Thyroid gland (tissue), 4 donors: ENCODE measurements around the gene ZNF57.

Source experiments
- POLR2A ChIP-seq, 2 donors: fragments of 450-650 bp; IDR thresholded peaks; one replicate each; pipeline ENCODE4 v1.6.1; 2017; ENCODE audit warnings: antibody characterized with exemption in 2 of 2, mild to moderate bottlenecking in 2 of 2, moderate library complexity in 1 of 2
- TF ChIP-seq, protein P1 (sequence below), 6 experiments: fragments of 200-600 bp in 3 of 6; fragments of 450-650 bp in 3 of 6; sonication (generic) in 3 of 6; IDR thresholded peaks; one replicate each; pipeline ENCODE4 v1.5.1; 2016 to 2019; ENCODE audit warnings: antibody characterized with exemption in 6 of 6, mild to moderate bottlenecking in 2 of 6, inconsistent platforms in 1 of 6, moderate library complexity in 1 of 6

DNA sequence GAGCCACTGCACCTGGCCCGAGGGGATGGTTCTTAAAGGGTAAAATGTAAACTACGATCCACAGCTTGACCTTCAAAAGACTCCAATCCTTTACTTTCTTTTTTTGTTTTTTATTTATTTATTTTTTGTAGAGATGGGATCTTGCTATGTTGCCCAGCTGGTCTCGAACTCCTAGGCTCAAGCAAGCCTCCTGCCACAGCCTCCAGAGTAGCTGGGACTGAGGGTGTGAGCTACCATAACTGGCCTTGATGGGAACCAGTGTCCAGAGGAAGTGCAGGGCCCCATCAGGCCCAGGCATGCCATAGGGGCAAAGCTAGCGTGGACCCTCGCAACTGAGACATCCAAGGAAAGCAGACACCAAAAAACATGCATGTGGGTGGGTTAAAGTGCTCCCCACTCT is 62.4 kb downstream of the ZNF57 start:
- TF ChIP-seq, protein P1, sequence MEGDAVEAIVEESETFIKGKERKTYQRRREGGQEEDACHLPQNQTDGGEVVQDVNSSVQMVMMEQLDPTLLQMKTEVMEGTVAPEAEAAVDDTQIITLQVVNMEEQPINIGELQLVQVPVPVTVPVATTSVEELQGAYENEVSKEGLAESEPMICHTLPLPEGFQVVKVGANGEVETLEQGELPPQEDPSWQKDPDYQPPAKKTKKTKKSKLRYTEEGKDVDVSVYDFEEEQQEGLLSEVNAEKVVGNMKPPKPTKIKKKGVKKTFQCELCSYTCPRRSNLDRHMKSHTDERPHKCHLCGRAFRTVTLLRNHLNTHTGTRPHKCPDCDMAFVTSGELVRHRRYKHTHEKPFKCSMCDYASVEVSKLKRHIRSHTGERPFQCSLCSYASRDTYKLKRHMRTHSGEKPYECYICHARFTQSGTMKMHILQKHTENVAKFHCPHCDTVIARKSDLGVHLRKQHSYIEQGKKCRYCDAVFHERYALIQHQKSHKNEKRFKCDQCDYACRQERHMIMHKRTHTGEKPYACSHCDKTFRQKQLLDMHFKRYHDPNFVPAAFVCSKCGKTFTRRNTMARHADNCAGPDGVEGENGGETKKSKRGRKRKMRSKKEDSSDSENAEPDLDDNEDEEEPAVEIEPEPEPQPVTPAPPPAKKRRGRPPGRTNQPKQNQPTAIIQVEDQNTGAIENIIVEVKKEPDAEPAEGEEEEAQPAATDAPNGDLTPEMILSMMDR (IDR thresholded peaks at IDR 0.05), result no peak
- TF ChIP-seq POLR2A (IDR thresholded peaks at IDR 0.05), result no peak
